WTC11 (cell line): ENCODE results near the gene PDLIM5. TPM values are rescaled to one million over a fixed set of nuclear protein-coding genes. Genes with fewer than 3 reads are reported as not detected.

Experiments
- ATAC-seq: fragments of 200-7000 bp; cut with Tn5 transposase; 2 replicates; pipeline ENCODE4 v1.10.0; 2021; ENCODE audit warnings: mild to moderate bottlenecking, moderate library complexity
- CTCF ChIA-PET: fragments of 300-600 bp; sonication (Branson Sonifier 250); formaldehyde crosslinking; loops from one replicate; lab custom pipeline; 2021; ENCODE audit warnings: antibody characterized with exemption; lab: Charles Lee
- POLR2A ChIA-PET: fragments of 350-600 bp; sonication (Branson Sonifier 250); formaldehyde crosslinking; loops from one replicate; lab custom pipeline; 2021; ENCODE audit warnings: antibody characterized with exemption; lab: Charles Lee
- DNase-seq: peaks from one replicate; pipeline ENCODE4 v3.0.0; 2021; ENCODE audit warnings: low spot score
- H3K27ac Mint-ChIP-seq: 2 replicates; pipeline ENCODE4 v1.8.0; 2021; ENCODE audit warnings: mixed read lengths
- H3K27me3 Mint-ChIP-seq: 2 replicates; pipeline ENCODE4 v1.8.0; 2021; ENCODE audit warnings: low read depth, mild to moderate bottlenecking, moderate library complexity, mixed read lengths
- H3K36me3 Mint-ChIP-seq: 2 replicates; pipeline ENCODE4 v1.8.0; 2021; ENCODE audit warnings: mixed read lengths
- H3K4me1 Mint-ChIP-seq: 2 replicates; pipeline ENCODE4 v1.8.0; 2022; ENCODE audit warnings: mixed read lengths
- H3K4me3 Mint-ChIP-seq: 2 replicates; pipeline ENCODE4 v1.8.0; 2021; ENCODE audit warnings: mild to moderate bottlenecking, moderate library complexity, mixed read lengths
- H3K9me3 Mint-ChIP-seq: 2 replicates; pipeline ENCODE4 v1.8.0; 2021; ENCODE audit warnings: mixed read lengths
- CREM ChIP-seq: sonication (generic); formaldehyde crosslinking; IDR thresholded peaks from 2 replicates; pipeline ENCODE4 v1.8.1; 2022; ENCODE audit warnings: mild to moderate bottlenecking, missing genetic modification reagents, moderate library complexity
- FOXJ3 ChIP-seq: sonication (generic); formaldehyde crosslinking; IDR thresholded peaks from 2 replicates; pipeline ENCODE4 v1.9.0; 2021; ENCODE audit warnings: missing genetic modification reagents, mild to moderate bottlenecking, borderline replicate concordance
- GTF2I ChIP-seq: fragments of 250-450 bp; sonication (Bioruptor Pico); conservative IDR thresholded peaks from 2 replicates; pipeline ENCODE4 v1.4.0; 2021; ENCODE audit warnings: mild to moderate bottlenecking
- IRF1 ChIP-seq: sonication (generic); formaldehyde crosslinking; IDR thresholded peaks from 2 replicates; pipeline ENCODE4 v1.8.0; 2023; ENCODE audit warnings: missing genetic modification reagents
- JAZF1 ChIP-seq: fragments of 250-450 bp; sonication (Bioruptor Pico); IDR thresholded peaks from 2 replicates; pipeline ENCODE4 v1.9.0; 2021; ENCODE audit warnings: moderate library complexity, mild to moderate bottlenecking, inconsistent platforms
- OVOL2 ChIP-seq: fragments of 250-450 bp; sonication (Bioruptor Pico); IDR thresholded peaks from 2 replicates; pipeline ENCODE4 v1.9.0; 2021; ENCODE audit warnings: mild to moderate bottlenecking, borderline replicate concordance
- PRRX2 ChIP-seq: fragments of 250-450 bp; sonication (Bioruptor Pico); IDR thresholded peaks from 2 replicates; pipeline ENCODE4 v1.8.0; 2021; ENCODE audit warnings: mild to moderate bottlenecking
- RELA ChIP-seq: sonication (generic); formaldehyde crosslinking; IDR thresholded peaks from 2 replicates; pipeline ENCODE4 v1.8.1; 2022; ENCODE audit warnings: missing genetic modification reagents, mild to moderate bottlenecking, borderline replicate concordance
- SMAD4 ChIP-seq: sonication (generic); formaldehyde crosslinking; IDR thresholded peaks from 2 replicates; pipeline ENCODE4 v1.8.0; 2022; ENCODE audit warnings: mild to moderate bottlenecking, missing genetic modification reagents
- SOX15 ChIP-seq: fragments of 250-450 bp; sonication (Bioruptor Pico); IDR thresholded peaks from 2 replicates; pipeline ENCODE4 v1.9.0; 2021; ENCODE audit warnings: mild to moderate bottlenecking
- TCF7 ChIP-seq: sonication (generic); formaldehyde crosslinking; IDR thresholded peaks from 2 replicates; pipeline ENCODE4 v1.8.0; 2022; ENCODE audit warnings: mild to moderate bottlenecking, low read depth, missing genetic modification reagents, moderate library complexity
- ZNF423 ChIP-seq: fragments of 250-450 bp; sonication (Bioruptor Pico); IDR thresholded peaks from 2 replicates; pipeline ENCODE4 v2.1.2; 2022; ENCODE audit warnings: mild to moderate bottlenecking, moderate library complexity
- total RNA-seq: library from RNA; stranded (reverse); gene quantifications from 3 replicates; pipeline ENCODE4 v1.2.3, GENCODE V29; 2021
- TF ChIP-seq, protein P1 (sequence below): sonication (generic); formaldehyde crosslinking; IDR thresholded peaks from 2 replicates; pipeline ENCODE4 v1.8.0; 2022; ENCODE audit warnings: missing genetic modification reagents
- TF ChIP-seq, protein P2 (sequence below): fragments of 250-450 bp; sonication (Bioruptor Pico); IDR thresholded peaks from 2 replicates; pipeline ENCODE4 v1.9.0; 2021; ENCODE audit warnings: mild to moderate bottlenecking
- TF ChIP-seq, protein P3 (sequence below): fragments of 250-450 bp; sonication (Bioruptor Pico); IDR thresholded peaks from 2 replicates; pipeline ENCODE4 v1.8.0; 2021; ENCODE audit warnings: mild to moderate bottlenecking
- TF ChIP-seq, protein P4 (sequence below): sonication (generic); formaldehyde crosslinking; IDR thresholded peaks from 2 replicates; pipeline ENCODE4 v1.8.0; 2022; ENCODE audit warnings: mild to moderate bottlenecking, missing genetic modification reagents
- TF ChIP-seq, protein P5 (sequence below): fragments of 250-450 bp; sonication (Bioruptor Pico); IDR thresholded peaks from 2 replicates; pipeline ENCODE4 v1.9.0; 2021; ENCODE audit warnings: moderate library complexity, mild to moderate bottlenecking, inconsistent platforms, borderline replicate concordance
- TF ChIP-seq, protein P6 (sequence below): sonication (generic); formaldehyde crosslinking; IDR thresholded peaks from 2 replicates; pipeline ENCODE4 v1.8.0; 2022; ENCODE audit warnings: mild to moderate bottlenecking, missing genetic modification reagents

The PDLIM5 gene
- total RNA-seq, 1 experiment from 2014 or later = 51.5 TPM

DNA sequence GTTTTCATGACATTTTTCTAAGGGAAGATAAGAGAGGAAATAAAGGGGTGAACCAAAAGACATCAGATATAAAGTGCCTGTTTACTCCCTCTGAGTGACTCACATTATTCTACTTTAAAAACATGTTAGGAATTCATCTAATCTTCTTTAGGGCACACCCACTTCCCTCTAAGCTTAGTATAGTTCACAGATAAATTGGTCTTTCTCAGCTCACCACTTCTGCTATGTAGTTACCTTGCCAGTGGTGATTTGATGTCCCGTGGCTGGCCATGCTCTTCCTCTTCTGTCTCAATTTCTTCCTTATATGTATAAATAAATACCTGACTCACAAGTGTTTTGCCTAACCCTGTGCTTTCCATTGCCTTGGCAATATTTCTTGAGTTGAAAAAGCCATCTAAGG is 96.8 kb downstream of the PDLIM5 start:
- no peak for TF ChIP-seq SMAD4 (CRISPR knock-in tag)
- TF ChIP-seq OVOL2 (CRISPR knock-in tag) = no peak
- TF ChIP-seq IRF1 (CRISPR knock-in tag) = no peak
- TF ChIP-seq, protein P1, sequence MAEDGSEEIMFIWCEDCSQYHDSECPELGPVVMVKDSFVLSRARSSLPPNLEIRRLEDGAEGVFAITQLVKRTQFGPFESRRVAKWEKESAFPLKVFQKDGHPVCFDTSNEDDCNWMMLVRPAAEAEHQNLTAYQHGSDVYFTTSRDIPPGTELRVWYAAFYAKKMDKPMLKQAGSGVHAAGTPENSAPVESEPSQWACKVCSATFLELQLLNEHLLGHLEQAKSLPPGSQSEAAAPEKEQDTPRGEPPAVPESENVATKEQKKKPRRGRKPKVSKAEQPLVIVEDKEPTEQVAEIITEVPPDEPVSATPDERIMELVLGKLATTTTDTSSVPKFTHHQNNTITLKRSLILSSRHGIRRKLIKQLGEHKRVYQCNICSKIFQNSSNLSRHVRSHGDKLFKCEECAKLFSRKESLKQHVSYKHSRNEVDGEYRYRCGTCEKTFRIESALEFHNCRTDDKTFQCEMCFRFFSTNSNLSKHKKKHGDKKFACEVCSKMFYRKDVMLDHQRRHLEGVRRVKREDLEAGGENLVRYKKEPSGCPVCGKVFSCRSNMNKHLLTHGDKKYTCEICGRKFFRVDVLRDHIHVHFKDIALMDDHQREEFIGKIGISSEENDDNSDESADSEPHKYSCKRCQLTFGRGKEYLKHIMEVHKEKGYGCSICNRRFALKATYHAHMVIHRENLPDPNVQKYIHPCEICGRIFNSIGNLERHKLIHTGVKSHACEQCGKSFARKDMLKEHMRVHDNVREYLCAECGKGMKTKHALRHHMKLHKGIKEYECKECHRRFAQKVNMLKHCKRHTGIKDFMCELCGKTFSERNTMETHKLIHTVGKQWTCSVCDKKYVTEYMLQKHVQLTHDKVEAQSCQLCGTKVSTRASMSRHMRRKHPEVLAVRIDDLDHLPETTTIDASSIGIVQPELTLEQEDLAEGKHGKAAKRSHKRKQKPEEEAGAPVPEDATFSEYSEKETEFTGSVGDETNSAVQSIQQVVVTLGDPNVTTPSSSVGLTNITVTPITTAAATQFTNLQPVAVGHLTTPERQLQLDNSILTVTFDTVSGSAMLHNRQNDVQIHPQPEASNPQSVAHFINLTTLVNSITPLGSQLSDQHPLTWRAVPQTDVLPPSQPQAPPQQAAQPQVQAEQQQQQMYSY = no peak
- TF ChIP-seq, protein P2, sequence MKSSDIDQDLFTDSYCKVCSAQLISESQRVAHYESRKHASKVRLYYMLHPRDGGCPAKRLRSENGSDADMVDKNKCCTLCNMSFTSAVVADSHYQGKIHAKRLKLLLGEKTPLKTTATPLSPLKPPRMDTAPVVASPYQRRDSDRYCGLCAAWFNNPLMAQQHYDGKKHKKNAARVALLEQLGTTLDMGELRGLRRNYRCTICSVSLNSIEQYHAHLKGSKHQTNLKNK (CRISPR knock-in tag) = no peak
- no peak for TF ChIP-seq RELA (CRISPR knock-in tag)
- TF ChIP-seq, protein P3, sequence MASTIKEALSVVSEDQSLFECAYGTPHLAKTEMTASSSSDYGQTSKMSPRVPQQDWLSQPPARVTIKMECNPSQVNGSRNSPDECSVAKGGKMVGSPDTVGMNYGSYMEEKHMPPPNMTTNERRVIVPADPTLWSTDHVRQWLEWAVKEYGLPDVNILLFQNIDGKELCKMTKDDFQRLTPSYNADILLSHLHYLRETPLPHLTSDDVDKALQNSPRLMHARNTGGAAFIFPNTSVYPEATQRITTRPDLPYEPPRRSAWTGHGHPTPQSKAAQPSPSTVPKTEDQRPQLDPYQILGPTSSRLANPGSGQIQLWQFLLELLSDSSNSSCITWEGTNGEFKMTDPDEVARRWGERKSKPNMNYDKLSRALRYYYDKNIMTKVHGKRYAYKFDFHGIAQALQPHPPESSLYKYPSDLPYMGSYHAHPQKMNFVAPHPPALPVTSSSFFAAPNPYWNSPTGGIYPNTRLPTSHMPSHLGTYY (CRISPR knock-in tag) = no peak
- no peak for TF ChIP-seq CREM (CRISPR knock-in tag)
- no peak for TF ChIP-seq GTF2I (CRISPR knock-in tag)
- TF ChIP-seq ZNF423 (CRISPR knock-in tag) = no peak
- TF ChIP-seq, protein P4, sequence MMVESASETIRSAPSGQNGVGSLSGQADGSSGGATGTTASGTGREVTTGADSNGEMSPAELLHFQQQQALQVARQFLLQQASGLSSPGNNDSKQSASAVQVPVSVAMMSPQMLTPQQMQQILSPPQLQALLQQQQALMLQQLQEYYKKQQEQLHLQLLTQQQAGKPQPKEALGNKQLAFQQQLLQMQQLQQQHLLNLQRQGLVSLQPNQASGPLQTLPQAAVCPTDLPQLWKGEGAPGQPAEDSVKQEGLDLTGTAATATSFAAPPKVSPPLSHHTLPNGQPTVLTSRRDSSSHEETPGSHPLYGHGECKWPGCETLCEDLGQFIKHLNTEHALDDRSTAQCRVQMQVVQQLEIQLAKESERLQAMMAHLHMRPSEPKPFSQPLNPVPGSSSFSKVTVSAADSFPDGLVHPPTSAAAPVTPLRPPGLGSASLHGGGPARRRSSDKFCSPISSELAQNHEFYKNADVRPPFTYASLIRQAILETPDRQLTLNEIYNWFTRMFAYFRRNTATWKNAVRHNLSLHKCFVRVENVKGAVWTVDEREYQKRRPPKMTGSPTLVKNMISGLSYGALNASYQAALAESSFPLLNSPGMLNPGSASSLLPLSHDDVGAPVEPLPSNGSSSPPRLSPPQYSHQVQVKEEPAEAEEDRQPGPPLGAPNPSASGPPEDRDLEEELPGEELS = no peak
- no peak for TF ChIP-seq JAZF1 (CRISPR knock-in tag)
- no peak for TF ChIP-seq PRRX2
- TF ChIP-seq, protein P5, sequence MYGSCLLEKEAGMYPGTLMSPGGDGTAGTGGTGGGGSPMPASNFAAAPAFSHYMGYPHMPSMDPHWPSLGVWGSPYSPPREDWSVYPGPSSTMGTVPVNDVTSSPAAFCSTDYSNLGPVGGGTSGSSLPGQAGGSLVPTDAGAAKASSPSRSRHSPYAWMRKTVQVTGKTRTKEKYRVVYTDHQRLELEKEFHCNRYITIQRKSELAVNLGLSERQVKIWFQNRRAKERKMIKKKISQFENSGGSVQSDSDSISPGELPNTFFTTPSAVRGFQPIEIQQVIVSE (CRISPR knock-in tag) = no peak
- no peaks in the 10 kb centered on the region for H3K27me3 Mint-ChIP-seq
- H3K9me3 Mint-ChIP-seq = peaks cover 10% of the 10 kb centered on the region
- no peak overlapping the region for H3K4me3 Mint-ChIP-seq
- H3K4me1 Mint-ChIP-seq = peaks cover 17% of the 10 kb centered on the region
- ChIA-PET POLR2A (no interaction called here), CTCF (no interaction called here)
- DNase-seq (no peak), ATAC-seq (peak; percentile 69)
- H3K36me3 Mint-ChIP-seq = no peaks in the 10 kb centered on the region
- peak overlapping the region; percentile 58; the same call in 1 of the 2 replicates for H3K27ac Mint-ChIP-seq

DNA sequence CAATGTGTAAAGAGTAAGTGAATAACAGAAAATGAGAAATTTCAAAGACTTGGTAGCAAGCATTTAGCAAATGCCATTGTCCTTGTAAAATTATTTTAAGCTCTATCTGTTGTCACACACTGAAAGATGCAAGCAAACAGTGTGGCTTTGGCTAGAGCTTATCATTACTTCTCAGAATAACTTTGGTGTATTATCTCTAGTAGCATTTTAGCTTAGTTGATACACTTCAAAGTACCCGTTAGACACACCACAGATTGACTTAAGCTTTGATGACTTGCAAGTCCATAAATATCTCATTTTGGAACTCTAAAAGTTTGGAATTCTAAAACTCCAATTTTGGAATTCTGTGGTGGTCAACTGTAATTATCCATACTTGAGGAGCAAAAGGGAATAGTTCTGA is 98.6 kb downstream of the PDLIM5 start:
- no peak for ATAC-seq
- H3K36me3 Mint-ChIP-seq = no peaks in the 10 kb centered on the region
- TF ChIP-seq FOXJ3 (CRISPR knock-in tag) (no peak), TCF7 (CRISPR knock-in tag) (no peak), SOX15 (CRISPR knock-in tag) (no peak)
- TF ChIP-seq, protein P1 = no peak
- TF ChIP-seq, protein P6, sequence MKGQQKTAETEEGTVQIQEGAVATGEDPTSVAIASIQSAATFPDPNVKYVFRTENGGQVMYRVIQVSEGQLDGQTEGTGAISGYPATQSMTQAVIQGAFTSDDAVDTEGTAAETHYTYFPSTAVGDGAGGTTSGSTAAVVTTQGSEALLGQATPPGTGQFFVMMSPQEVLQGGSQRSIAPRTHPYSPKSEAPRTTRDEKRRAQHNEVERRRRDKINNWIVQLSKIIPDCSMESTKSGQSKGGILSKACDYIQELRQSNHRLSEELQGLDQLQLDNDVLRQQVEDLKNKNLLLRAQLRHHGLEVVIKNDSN (CRISPR knock-in tag) = no peak
- TF ChIP-seq, all 79 proteins: peak for 0
- peaks cover 6% of the 10 kb centered on the region for H3K9me3 Mint-ChIP-seq
- no peak for DNase-seq
- ChIA-PET CTCF (no interaction called here), POLR2A (no interaction called here)
- no peak overlapping the region for H3K4me3 Mint-ChIP-seq
- H3K27ac Mint-ChIP-seq = no peak overlapping the region
- H3K27me3 Mint-ChIP-seq = no peaks in the 10 kb centered on the region
- peaks cover 17% of the 10 kb centered on the region for H3K4me1 Mint-ChIP-seq
